GM23338 (cell line): ENCODE measurements around the gene DIABLO.

Source experiments
- CTCF ChIP-seq, 2 experiments: fragments of 200-600 bp in 1 of 2; sonication (generic) in 1 of 2; conservative IDR thresholded peaks; 2 replicates each; pipeline versions ENCODE4 v1.5.1 to v1.6.1; 2016 to 2017; ENCODE audit warnings: antibody characterized with exemption in 2 of 2, low read depth in 2 of 2, mild to moderate bottlenecking in 2 of 2, moderate library complexity in 1 of 2
- EZH2phosphoT487 ChIP-seq: fragments of 200-600 bp; sonication (generic); IDR thresholded peaks from one replicate; pipeline ENCODE4 v1.8.1; 2018; ENCODE audit warnings: antibody characterized with exemption; ENCODE audit not compliant: unreplicated experiment
- JUNB ChIP-seq: IDR thresholded peaks from one replicate; pipeline ENCODE4 v1.6.1; 2016; ENCODE audit warnings: antibody characterized with exemption; ENCODE audit not compliant: unreplicated experiment
- POLR2AphosphoS5 ChIP-seq: IDR thresholded peaks from 2 replicates; pipeline ENCODE4 v1.6.1; 2016; ENCODE audit warnings: antibody characterized with exemption, low read depth

- no peak for TF ChIP-seq CTCF (conservative IDR thresholded peaks at IDR 0.05; ENCODE audit: low read depth in 2 of 2)
- no peak for TF ChIP-seq EZH2phosphoT487
- no peak for TF ChIP-seq JUNB
- no peak for TF ChIP-seq POLR2AphosphoS5
Observed at GRCh38 chr12:122245553-122245952, 19.7 kb upstream of the DIABLO start.
